HFFc6 (cell line): ENCODE results near the gene TAS1R3. TPM values are rescaled to one million over a fixed set of nuclear protein-coding genes. Genes with fewer than 3 reads are reported as not detected.

ENCODE experiments used
- DNase-seq: peaks from one replicate; pipeline ENCODE4 v3.0.0-alpha.2; 2018
- H3K27ac Mint-ChIP-seq: 2 replicates; pipeline ENCODE4 v1.8.0; 2020; ENCODE audit warnings: mild to moderate bottlenecking, mixed read lengths
- H3K27me3 Mint-ChIP-seq: 2 replicates; pipeline ENCODE4 v1.8.0; 2021; ENCODE audit warnings: mild to moderate bottlenecking, moderate library complexity, mixed read lengths; ENCODE audit not compliant: insufficient read depth
- H3K36me3 Mint-ChIP-seq: 2 replicates; pipeline ENCODE4 v1.8.0; 2021; ENCODE audit warnings: low read depth, mixed read lengths
- H3K4me1 Mint-ChIP-seq: 2 replicates; pipeline ENCODE4 v1.8.0; 2020; ENCODE audit warnings: low read depth, mixed read lengths
- H3K4me3 Mint-ChIP-seq: 2 replicates; pipeline ENCODE4 v1.8.0; 2020; ENCODE audit warnings: mild to moderate bottlenecking, moderate library complexity, mixed read lengths
- H3K9me3 Mint-ChIP-seq: 2 replicates; pipeline ENCODE4 v1.8.0; 2020; ENCODE audit warnings: mild to moderate bottlenecking, mixed read lengths
- CTCF ChIP-seq: fragments of 200-600 bp; sonication (generic); IDR thresholded peaks from 2 replicates; pipeline ENCODE4 v1.5.0; 2021; ENCODE audit warnings: antibody characterized with exemption, mild to moderate bottlenecking
- total RNA-seq, 6 experiments: library from RNA; stranded (reverse); fragmentation: NEBNext Ultra II Directional; extraction: Animal tissue kit (Norgen Biotek cat#: 25700); gene quantifications; 2 replicates in 1 of 6; 3 replicates in 5 of 6; pipeline ENCODE4 v1.2.3, GENCODE V29; 2021

The TAS1R3 gene
- total RNA-seq, 6 experiments from 2014 or later: 0.07 to 0.20 (median 0.13) TPM

- no peaks in the 10 kb centered on the region for H3K27me3 Mint-ChIP-seq
- peaks cover 11% of the 10 kb centered on the region; the same call in 1 of the 2 replicates for H3K4me1 Mint-ChIP-seq
- no peak overlapping the region for H3K27ac Mint-ChIP-seq
- H3K36me3 Mint-ChIP-seq: no peaks in the 10 kb centered on the region
- no peak overlapping the region for H3K4me3 Mint-ChIP-seq
- TF ChIP-seq CTCF: no peak
- no peaks in the 10 kb centered on the region for H3K9me3 Mint-ChIP-seq
- no peak for DNase-seq
Measured at GRCh38 chr1:1371364-1371745, 40.3 kb downstream of the TAS1R3 start.

- no peak for DNase-seq
- Mint-ChIP-seq H3K9me3 (no peaks in the 10 kb centered on the region), H3K27me3 (no peaks in the 10 kb centered on the region), H3K4me1 (peaks cover 11% of the 10 kb centered on the region; the same call in 1 of the 2 replicates), H3K27ac (peak overlapping the region; percentile 59; the same call in 1 of the 2 replicates), H3K4me3 (no peak overlapping the region; the same call in 1 of the 2 replicates), H3K36me3 (no peaks in the 10 kb centered on the region)
- peak; percentile 98 for TF ChIP-seq CTCF
Measured at GRCh38 chr1:1371746-1372711, 40.9 kb downstream of the TAS1R3 start.

GRCh38 chr1:1373051-1373814, 42.2 kb downstream of the TAS1R3 start:
- DNase-seq: no peak
- TF ChIP-seq CTCF: no peak
- Mint-ChIP-seq H3K27me3 (no peaks in the 10 kb centered on the region), H3K9me3 (no peaks in the 10 kb centered on the region), H3K36me3 (no peaks in the 10 kb centered on the region), H3K27ac (peak overlapping the region; percentile 48; the same call in 1 of the 2 replicates), H3K4me3 (peak overlapping the region; percentile 91), H3K4me1 (peaks cover 11% of the 10 kb centered on the region; the same call in 1 of the 2 replicates)

GRCh38 chr1:1373815-1374588, 42.9 kb downstream of the TAS1R3 start:
- H3K4me1 Mint-ChIP-seq: peaks cover 11% of the 10 kb centered on the region; the same call in 1 of the 2 replicates
- no peak for DNase-seq
- no peaks in the 10 kb centered on the region for H3K27me3 Mint-ChIP-seq
- H3K4me3 Mint-ChIP-seq: peak overlapping the region; percentile 91
- no peak for TF ChIP-seq CTCF
- H3K9me3 Mint-ChIP-seq: no peaks in the 10 kb centered on the region
- H3K27ac Mint-ChIP-seq: peak overlapping the region; percentile 51; the same call in 1 of the 2 replicates
- H3K36me3 Mint-ChIP-seq: no peaks in the 10 kb centered on the region

- no peak for TF ChIP-seq CTCF
- no peaks in the 10 kb centered on the region for H3K27me3 Mint-ChIP-seq
- no peaks in the 10 kb centered on the region for H3K36me3 Mint-ChIP-seq
- H3K4me1 Mint-ChIP-seq: peaks cover 11% of the 10 kb centered on the region; the same call in 1 of the 2 replicates
- no peak for DNase-seq
- peak overlapping the region; percentile 51 for H3K27ac Mint-ChIP-seq
- H3K4me3 Mint-ChIP-seq: peak overlapping the region; percentile 91
- H3K9me3 Mint-ChIP-seq: no peaks in the 10 kb centered on the region
Measured at GRCh38 chr1:1374589-1374928, 43.5 kb downstream of the TAS1R3 start.
